Glutamatergic neuron (in vitro differentiated cells): ENCODE measurements around the gene HMGB4. TPM values are rescaled to one million over a fixed set of nuclear protein-coding genes. Genes with fewer than 3 reads are reported as not detected.

Source experiments
- DNase-seq: peaks from one replicate; pipeline ENCODE4 v3.0.0; 2022
- H3K27ac Mint-ChIP-seq: one replicate; pipeline ENCODE4 v1.8.0; 2020; ENCODE audit warnings: mild to moderate bottlenecking, mixed read lengths, inconsistent platforms; ENCODE audit not compliant: unreplicated experiment
- H3K27me3 Mint-ChIP-seq: one replicate; pipeline ENCODE4 v1.8.0; 2020; ENCODE audit warnings: mild to moderate bottlenecking, moderate library complexity, mixed read lengths, inconsistent platforms; ENCODE audit not compliant: unreplicated experiment
- H3K36me3 Mint-ChIP-seq: one replicate; pipeline ENCODE4 v1.8.0; 2020; ENCODE audit warnings: mild to moderate bottlenecking, mixed read lengths, inconsistent platforms; ENCODE audit not compliant: unreplicated experiment
- H3K4me1 Mint-ChIP-seq: one replicate; pipeline ENCODE4 v1.8.0; 2020; ENCODE audit warnings: mild to moderate bottlenecking, low read depth, mixed read lengths, inconsistent platforms; ENCODE audit not compliant: unreplicated experiment
- H3K4me3 Mint-ChIP-seq: one replicate; pipeline ENCODE4 v1.8.0; 2020; ENCODE audit warnings: mild to moderate bottlenecking, mixed read lengths, inconsistent platforms; ENCODE audit not compliant: unreplicated experiment
- H3K9me3 Mint-ChIP-seq: one replicate; pipeline ENCODE4 v1.8.0; 2020; ENCODE audit warnings: mild to moderate bottlenecking, moderate library complexity, mixed read lengths, inconsistent platforms; ENCODE audit not compliant: unreplicated experiment
- CTCF ChIP-seq: fragments of 200-600 bp; sonication (generic); IDR thresholded peaks from one replicate; pipeline ENCODE4 v1.5.0; 2021; ENCODE audit not compliant: partially characterized antibody, unreplicated experiment
- total RNA-seq: library from RNA; stranded (reverse); fragmentation: NEBNext Ultra II Directional; extraction: Animal tissue kit (Norgen Biotek cat#: 25700); gene quantifications from one replicate; pipeline ENCODE4 v1.2.1, GENCODE V29; 2021; ENCODE audit not compliant: unreplicated experiment

The HMGB4 gene
- total RNA-seq, 1 donor from 2014 or later, result not detected

DNA sequence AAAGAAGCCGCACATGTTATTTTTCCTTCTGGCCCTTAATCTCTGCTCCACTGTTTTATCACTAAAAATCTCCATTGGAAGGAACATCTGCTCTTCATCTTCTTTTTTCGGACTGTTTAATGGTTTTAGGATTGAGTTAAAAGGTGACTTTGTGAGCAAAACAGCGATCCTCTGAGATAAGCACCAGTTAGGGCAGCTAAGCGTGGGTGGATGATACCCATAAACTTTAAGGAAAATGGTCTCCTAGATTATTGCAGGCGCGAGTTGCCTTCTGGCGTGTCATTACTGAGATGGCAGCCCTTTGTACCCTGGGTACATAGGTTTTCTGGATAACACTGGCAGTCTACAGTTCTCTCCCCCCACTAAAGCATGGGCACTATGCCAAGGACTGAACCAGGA lies 44.0 kb upstream of the HMGB4 start:
- Mint-ChIP-seq H3K9me3 (peaks cover 2% of the 10 kb centered on the region), H3K27ac (no peak overlapping the region)
- no peak for DNase-seq

DNA sequence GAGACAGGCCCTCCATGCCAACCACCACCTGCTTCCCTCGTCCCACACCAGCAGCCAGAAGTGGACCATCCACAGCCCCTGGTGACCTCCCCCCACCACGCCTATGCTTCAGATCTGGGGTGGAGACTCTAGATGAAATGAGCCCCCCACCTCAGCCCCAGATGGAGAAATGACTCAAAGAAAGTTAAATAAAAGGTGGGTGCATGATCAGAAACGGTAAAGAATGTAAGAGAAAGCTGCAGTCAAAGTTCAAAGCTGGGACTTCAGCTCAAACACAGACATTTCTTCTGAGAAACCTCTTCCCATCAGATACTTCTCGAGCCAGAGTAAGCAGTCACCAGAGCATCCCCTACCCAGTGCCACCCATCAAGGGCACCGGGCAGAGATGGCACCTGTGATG lies 43.1 kb upstream of the HMGB4 start:
- H3K9me3 Mint-ChIP-seq, result peaks cover 2% of the 10 kb centered on the region
- H3K27me3 Mint-ChIP-seq, result peaks cover 5% of the 10 kb centered on the region
- no peak overlapping the region for H3K27ac Mint-ChIP-seq
- H3K36me3 Mint-ChIP-seq, result peaks cover 13% of the 10 kb centered on the region
- no peaks in the 10 kb centered on the region for H3K4me1 Mint-ChIP-seq
- DNase-seq, result no peak
- no peak overlapping the region for H3K4me3 Mint-ChIP-seq
- TF ChIP-seq CTCF, result no peak

More for the DNA sequence above, 44.0 kb upstream of the HMGB4 start:
- H3K4me3 Mint-ChIP-seq, result no peak overlapping the region
- TF ChIP-seq CTCF, result no peak
- peaks cover 5% of the 10 kb centered on the region for H3K27me3 Mint-ChIP-seq
- H3K36me3 Mint-ChIP-seq, result peaks cover 12% of the 10 kb centered on the region
- H3K4me1 Mint-ChIP-seq, result no peaks in the 10 kb centered on the region

DNA sequence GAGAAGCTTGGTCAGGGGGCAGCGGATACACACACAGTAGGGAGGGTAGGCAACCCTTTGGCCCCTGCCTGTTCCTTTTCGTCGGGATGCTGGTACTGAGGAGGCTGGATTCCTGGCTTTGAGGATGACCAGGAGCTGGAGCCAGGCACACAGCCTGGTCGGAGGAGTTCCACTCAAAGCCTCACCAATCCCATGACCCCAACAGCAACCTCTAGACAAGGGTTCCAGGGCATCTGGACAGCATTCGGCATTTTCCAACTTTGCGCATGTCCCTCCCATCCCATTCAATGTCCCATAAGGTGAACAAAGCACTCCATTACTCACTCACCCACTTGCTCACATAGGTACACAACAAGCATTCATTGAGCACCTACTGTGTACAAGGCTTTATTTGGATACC lies 42.6 kb upstream of the HMGB4 start:
- DNase-seq, result no peak

GRCh38 chr1:33822396-33822795 lies 41.5 kb upstream of the HMGB4 start:
- no peak for DNase-seq
- Mint-ChIP-seq H3K27me3 (peaks cover 8% of the 10 kb centered on the region), H3K27ac (no peak overlapping the region), H3K36me3 (peaks cover 17% of the 10 kb centered on the region), H3K4me1 (no peaks in the 10 kb centered on the region), H3K4me3 (no peak overlapping the region), H3K9me3 (peaks cover 2% of the 10 kb centered on the region)
- no peak for TF ChIP-seq CTCF

More for the DNA sequence above, 42.6 kb upstream of the HMGB4 start:
- peaks cover 5% of the 10 kb centered on the region for H3K27me3 Mint-ChIP-seq
- no peak overlapping the region for H3K4me3 Mint-ChIP-seq
- no peaks in the 10 kb centered on the region for H3K4me1 Mint-ChIP-seq
- peaks cover 17% of the 10 kb centered on the region for H3K36me3 Mint-ChIP-seq
- no peak overlapping the region for H3K27ac Mint-ChIP-seq
- peaks cover 2% of the 10 kb centered on the region for H3K9me3 Mint-ChIP-seq
- no peak for TF ChIP-seq CTCF

- H3K27me3 Mint-ChIP-seq, result peaks cover 8% of the 10 kb centered on the region
- H3K27ac Mint-ChIP-seq, result no peak overlapping the region
Measured at GRCh38 chr1:33823401-33823800, 40.5 kb upstream of the HMGB4 start.

More at GRCh38 chr1:33823401-33823800, 40.5 kb upstream of the HMGB4 start:
- Mint-ChIP-seq H3K36me3 (peaks cover 17% of the 10 kb centered on the region), H3K4me1 (no peaks in the 10 kb centered on the region), H3K4me3 (no peak overlapping the region), H3K9me3 (peaks cover 2% of the 10 kb centered on the region)
- TF ChIP-seq CTCF, result no peak
- no peak for DNase-seq
